ENCODE data around the gene DAB2IP.

DNA sequence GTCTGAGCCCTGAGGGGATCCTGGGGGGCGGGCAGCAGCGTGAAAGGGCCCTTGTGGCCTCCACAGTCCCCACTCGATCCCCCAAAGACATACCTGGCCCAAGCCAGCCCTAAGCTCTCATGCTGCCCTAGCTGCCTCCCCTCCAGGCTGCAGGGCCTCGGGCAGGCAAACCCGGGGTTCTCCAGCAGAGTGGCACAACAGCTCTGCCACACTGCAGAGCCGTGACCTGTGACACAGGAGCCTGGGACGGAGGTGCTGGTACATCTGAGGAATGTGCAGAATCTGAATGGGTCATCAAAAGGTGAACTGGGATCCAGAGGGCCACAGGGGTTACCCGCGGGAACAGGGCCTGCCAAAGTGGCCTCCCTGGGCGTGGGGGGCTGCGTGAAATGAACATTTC is 163.2 kb downstream of the DAB2IP start:
- TF ChIP-seq, protein P1, sequence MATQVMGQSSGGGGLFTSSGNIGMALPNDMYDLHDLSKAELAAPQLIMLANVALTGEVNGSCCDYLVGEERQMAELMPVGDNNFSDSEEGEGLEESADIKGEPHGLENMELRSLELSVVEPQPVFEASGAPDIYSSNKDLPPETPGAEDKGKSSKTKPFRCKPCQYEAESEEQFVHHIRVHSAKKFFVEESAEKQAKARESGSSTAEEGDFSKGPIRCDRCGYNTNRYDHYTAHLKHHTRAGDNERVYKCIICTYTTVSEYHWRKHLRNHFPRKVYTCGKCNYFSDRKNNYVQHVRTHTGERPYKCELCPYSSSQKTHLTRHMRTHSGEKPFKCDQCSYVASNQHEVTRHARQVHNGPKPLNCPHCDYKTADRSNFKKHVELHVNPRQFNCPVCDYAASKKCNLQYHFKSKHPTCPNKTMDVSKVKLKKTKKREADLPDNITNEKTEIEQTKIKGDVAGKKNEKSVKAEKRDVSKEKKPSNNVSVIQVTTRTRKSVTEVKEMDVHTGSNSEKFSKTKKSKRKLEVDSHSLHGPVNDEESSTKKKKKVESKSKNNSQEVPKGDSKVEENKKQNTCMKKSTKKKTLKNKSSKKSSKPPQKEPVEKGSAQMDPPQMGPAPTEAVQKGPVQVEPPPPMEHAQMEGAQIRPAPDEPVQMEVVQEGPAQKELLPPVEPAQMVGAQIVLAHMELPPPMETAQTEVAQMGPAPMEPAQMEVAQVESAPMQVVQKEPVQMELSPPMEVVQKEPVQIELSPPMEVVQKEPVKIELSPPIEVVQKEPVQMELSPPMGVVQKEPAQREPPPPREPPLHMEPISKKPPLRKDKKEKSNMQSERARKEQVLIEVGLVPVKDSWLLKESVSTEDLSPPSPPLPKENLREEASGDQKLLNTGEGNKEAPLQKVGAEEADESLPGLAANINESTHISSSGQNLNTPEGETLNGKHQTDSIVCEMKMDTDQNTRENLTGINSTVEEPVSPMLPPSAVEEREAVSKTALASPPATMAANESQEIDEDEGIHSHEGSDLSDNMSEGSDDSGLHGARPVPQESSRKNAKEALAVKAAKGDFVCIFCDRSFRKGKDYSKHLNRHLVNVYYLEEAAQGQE (IDR thresholded peaks at IDR 0.05; ENCODE audit: unreplicated experiment) = no peak
- TF ChIP-seq EZH2 (IDR thresholded peaks at IDR 0.05; ENCODE audit: low read depth, unreplicated experiment) = no peak
- TF ChIP-seq POLR2AphosphoS5 (IDR thresholded peaks at IDR 0.05; ENCODE audit: low read depth) = no peak
- TF ChIP-seq, protein P2, sequence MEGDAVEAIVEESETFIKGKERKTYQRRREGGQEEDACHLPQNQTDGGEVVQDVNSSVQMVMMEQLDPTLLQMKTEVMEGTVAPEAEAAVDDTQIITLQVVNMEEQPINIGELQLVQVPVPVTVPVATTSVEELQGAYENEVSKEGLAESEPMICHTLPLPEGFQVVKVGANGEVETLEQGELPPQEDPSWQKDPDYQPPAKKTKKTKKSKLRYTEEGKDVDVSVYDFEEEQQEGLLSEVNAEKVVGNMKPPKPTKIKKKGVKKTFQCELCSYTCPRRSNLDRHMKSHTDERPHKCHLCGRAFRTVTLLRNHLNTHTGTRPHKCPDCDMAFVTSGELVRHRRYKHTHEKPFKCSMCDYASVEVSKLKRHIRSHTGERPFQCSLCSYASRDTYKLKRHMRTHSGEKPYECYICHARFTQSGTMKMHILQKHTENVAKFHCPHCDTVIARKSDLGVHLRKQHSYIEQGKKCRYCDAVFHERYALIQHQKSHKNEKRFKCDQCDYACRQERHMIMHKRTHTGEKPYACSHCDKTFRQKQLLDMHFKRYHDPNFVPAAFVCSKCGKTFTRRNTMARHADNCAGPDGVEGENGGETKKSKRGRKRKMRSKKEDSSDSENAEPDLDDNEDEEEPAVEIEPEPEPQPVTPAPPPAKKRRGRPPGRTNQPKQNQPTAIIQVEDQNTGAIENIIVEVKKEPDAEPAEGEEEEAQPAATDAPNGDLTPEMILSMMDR (conservative IDR thresholded peaks at IDR 0.05; ENCODE audit: low read depth in 2 of 2) = no peak
- TF ChIP-seq EZH2phosphoT487 (IDR thresholded peaks at IDR 0.05; ENCODE audit: unreplicated experiment) = no peak
- TF ChIP-seq JUNB (IDR thresholded peaks at IDR 0.05; ENCODE audit: unreplicated experiment) = no peak
- no peak for TF ChIP-seq ZNF114 (CRISPR knock-in tag; IDR thresholded peaks at IDR 0.05)
- no peak for TF ChIP-seq STAT1 (IDR thresholded peaks at IDR 0.05; ENCODE audit: unreplicated experiment)

All from GM23338 (cell line).